Heart left ventricle (tissue), 16 donors: ENCODE measurements around the gene ASCL2. TPM values are rescaled to one million over a fixed set of nuclear protein-coding genes. Genes with fewer than 3 reads are reported as not detected.

ENCODE experiments used
- ATAC-seq, 4 donors: fragments of 200-7000 bp; cut with Tn5 transposase; one replicate each; pipeline ENCODE4 v1.9.1; 2020 to 2022; ENCODE audit warnings: moderate library complexity in 4 of 4, mild to moderate bottlenecking in 3 of 4, moderate number of reproducible peaks in 1 of 4
- DNase-seq, 5 donors: peaks; one replicate each; pipeline ENCODE4 v3.0.0-alpha.2; 2020
- H3K27ac ChIP-seq, 12 donors: fragments of 200-600 bp; sonication (generic) in 4 of 12; one replicate each; pipeline versions ENCODE4 v1.5.0 to v1.8.0; 2016 to 2022; ENCODE audit warnings: mild to moderate bottlenecking in 2 of 12
- H3K27me3 ChIP-seq, 9 donors: fragments of 200-600 bp; sonication (generic) in 2 of 9; one replicate each; pipeline versions ENCODE4 v1.5.1 to v1.8.0; 2016 to 2022; ENCODE audit warnings: mild to moderate bottlenecking in 3 of 9
- H3K36me3 ChIP-seq, 9 donors: fragments of 200-600 bp; sonication (generic) in 2 of 9; one replicate each; pipeline versions ENCODE4 v1.5.0 to v1.8.0; 2018 to 2022; ENCODE audit warnings: mild to moderate bottlenecking in 2 of 9
- H3K4me1 ChIP-seq, 12 donors: fragments of 200-600 bp; sonication (generic) in 4 of 12; one replicate each; pipeline versions ENCODE4 v1.5.0 to v1.8.0; 2016 to 2022; ENCODE audit warnings: mild to moderate bottlenecking in 3 of 12
- H3K4me3 ChIP-seq, 12 donors: fragments of 200-600 bp; sonication (generic) in 4 of 12; one replicate each; pipeline versions ENCODE4 v1.5.0 to v1.8.0; 2017 to 2022; ENCODE audit warnings: mild to moderate bottlenecking in 9 of 12, moderate library complexity in 4 of 12
- H3K9me3 ChIP-seq, 12 donors: fragments of 200-600 bp; sonication (generic) in 4 of 12; one replicate each; pipeline versions ENCODE4 v1.5.0 to v1.8.0; 2016 to 2022; ENCODE audit warnings: mild to moderate bottlenecking in 1 of 12
- POLR2A ChIP-seq, 2 donors: fragments of 450-650 bp; IDR thresholded peaks; one replicate each; pipeline ENCODE4 v1.6.1; 2017; ENCODE audit warnings: antibody characterized with exemption in 2 of 2, mild to moderate bottlenecking in 2 of 2, moderate library complexity in 2 of 2
- WGBS, 4 donors: extraction: QIAGEN DNeasy Blood & Tissue Kit in 2 of 4; methylation state at CpG; one replicate each; pipeline versions ENCODE4 v1.1.5 to v1.1.7; 2013 to 2018; 5-methylcytosine and 5-hydroxymethylcytosine counted together
- intact Hi-C, 10 donors: fragments of 100-400 bp; cut with DNase I; formaldehyde crosslinking; loops; one replicate each; pipeline versions ENCODE4 v1.11.1 to v1.14.2; 2022
- polyA plus RNA-seq, 2 donors: library from polyadenylated mRNA; stranded (reverse); fragments of 200-250 nt; gene quantifications; one replicate each; pipeline ENCODE4 v1.2.3, GENCODE V29; 2013
- total RNA-seq, 9 donors: library from RNA; depleted of rRNA in 2 of 9; stranded (reverse); fragments of >200 nt in 2 of 9; fragmentation: NEBNext Ultra II Directional in 3 of 9; extraction: Animal tissue kit (Norgen Biotek cat#: 25700) in 3 of 9; gene quantifications; one replicate each; pipeline versions ENCODE4 v1.1.0 to v1.2.4, GENCODE V29; 2016 to 2023
- TF ChIP-seq, protein P1 (sequence below), 12 donors: fragments of 200-600 bp; sonication (generic) in 4 of 12; IDR thresholded peaks; one replicate each; pipeline versions ENCODE4 v1.5.0 to v1.8.0; 2018 to 2022; ENCODE audit warnings: antibody characterized with exemption in 12 of 12, mild to moderate bottlenecking in 5 of 12
- donor health status: ischemic (EF 13 %, LVEDD 7.1; RV severe dilation, severe dysfunction).
- donor health status: healthy with polysubstance abuse.
- donor health status: DM: no; HTN: yes; CAD: no.
- donor health status: DM: no; HTN: no; CAD: no.
- donor health status: ischemic (EF 25% LVEDD 6.9; RV normal size, moderate dysfunction).
- donor health status: ischemic (EF 25% LVEDD 5.7; RV mildly dilated, moderate dysfunction).
- donor health status: healthy.
- donor health status: DM: yes; HTN: yes; CAD: no.
- donor health status: ischemic (EF 35%, LVEDD 5.7; RV mildly dilated, moderate dysfunction).
- donor health status: nonischemic (EF 11% LVEDD 7.7; RV severe dilation, severe dysfunction).
- donor health status: DM: yes; HTN: yes; CAD: no.
- donor health status: PGD.
- donor health status: ischemic (EF 29% LVEDD 5.4; RV normal size, mild dysfunction).
- donor health status: nonischemic (EF 23%, LVEDD 6.1; RV moderate dilation, normal function).

ASCL2 gene
- total and polyA plus RNA-seq, 11 donors, result 0.07 to 2.3 (median 0.43) TPM; not detected in 7

DNA sequence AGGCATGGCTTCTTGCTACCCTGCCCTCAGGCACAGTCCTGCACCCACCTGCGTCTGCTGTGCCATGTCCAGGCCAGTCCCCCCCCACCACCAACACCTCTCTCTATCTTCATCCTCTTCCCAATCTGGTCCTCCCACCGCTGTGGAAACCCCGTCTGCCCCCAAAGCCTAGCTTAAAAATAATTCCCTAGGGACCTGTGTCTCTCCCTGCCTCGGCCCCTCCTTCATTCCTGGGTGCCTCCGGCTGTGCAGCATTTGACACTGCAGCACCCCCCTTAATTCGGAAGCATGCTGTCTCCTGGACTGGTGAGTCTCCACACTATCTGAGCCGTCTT, 2.5 kb upstream of the ASCL2 start:
- no peak for TF ChIP-seq POLR2A (IDR thresholded peaks at IDR 0.05)
- TF ChIP-seq, protein P1, sequence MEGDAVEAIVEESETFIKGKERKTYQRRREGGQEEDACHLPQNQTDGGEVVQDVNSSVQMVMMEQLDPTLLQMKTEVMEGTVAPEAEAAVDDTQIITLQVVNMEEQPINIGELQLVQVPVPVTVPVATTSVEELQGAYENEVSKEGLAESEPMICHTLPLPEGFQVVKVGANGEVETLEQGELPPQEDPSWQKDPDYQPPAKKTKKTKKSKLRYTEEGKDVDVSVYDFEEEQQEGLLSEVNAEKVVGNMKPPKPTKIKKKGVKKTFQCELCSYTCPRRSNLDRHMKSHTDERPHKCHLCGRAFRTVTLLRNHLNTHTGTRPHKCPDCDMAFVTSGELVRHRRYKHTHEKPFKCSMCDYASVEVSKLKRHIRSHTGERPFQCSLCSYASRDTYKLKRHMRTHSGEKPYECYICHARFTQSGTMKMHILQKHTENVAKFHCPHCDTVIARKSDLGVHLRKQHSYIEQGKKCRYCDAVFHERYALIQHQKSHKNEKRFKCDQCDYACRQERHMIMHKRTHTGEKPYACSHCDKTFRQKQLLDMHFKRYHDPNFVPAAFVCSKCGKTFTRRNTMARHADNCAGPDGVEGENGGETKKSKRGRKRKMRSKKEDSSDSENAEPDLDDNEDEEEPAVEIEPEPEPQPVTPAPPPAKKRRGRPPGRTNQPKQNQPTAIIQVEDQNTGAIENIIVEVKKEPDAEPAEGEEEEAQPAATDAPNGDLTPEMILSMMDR (IDR thresholded peaks at IDR 0.05), result no peak
- WGBS, 4 donors, result 77 to 90% (median 81%) methylated on average over 7 of the region's 7 CpGs

DNA sequence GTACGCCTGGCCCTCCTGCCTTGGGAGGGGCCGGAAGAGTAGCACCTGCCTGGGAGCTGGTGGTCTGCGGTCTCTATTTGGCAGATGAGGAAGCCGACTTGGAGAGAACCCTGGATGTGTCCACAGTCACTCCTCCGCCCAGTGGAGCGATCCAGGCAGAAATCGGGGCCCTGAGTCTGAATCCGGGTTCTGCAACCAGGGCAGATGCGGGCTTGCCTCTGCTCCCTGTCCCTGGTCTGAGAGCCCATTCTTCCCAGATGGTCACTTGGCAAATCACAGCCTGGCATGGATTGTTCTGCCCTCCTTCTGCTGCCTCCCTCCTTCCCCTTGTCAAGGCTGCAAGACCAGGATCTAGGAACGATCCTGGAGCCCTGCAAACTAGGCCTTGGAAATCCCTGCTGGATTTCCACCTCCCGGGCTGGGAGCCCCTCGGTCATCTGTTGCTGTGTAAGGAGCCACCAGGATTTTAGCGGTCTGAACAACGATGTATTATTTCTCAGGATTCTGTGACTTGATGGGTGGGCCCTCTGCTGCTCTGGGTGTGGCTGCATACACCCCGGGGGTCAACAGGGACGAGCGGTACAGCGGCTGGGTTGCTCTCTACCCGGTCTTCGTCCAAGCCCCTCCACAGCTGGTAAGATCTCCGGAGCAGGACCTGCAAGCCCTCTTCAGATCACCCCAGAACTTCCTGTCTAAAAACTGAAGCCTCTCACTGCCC, 2.0 kb upstream of the ASCL2 start:
- H3K36me3 ChIP-seq, result no peaks in the 10 kb centered on the region
- H3K27ac ChIP-seq, result no peak overlapping the region
- peaks cover 0 to 28% (median 12%) of the 10 kb centered on the region in 12 donors for H3K4me1 ChIP-seq
- no peak overlapping the region for H3K4me3 ChIP-seq
- intact Hi-C loops, result no loop called here
- DNase-seq (peak in 2 of 5 donors; percentile 2 to 20), ATAC-seq (no peak)
- no peak for TF ChIP-seq POLR2A (IDR thresholded peaks at IDR 0.05)
- TF ChIP-seq, protein P1 (IDR thresholded peaks at IDR 0.05), result no peak
- H3K9me3 ChIP-seq, result no peaks in the 10 kb centered on the region
- WGBS, 4 donors, result 83 to 86% (median 83%) methylated on average over 19 to 21 of the region's 21 CpGs
- peaks cover 34 to 57% (median 44%) of the 10 kb centered on the region in 9 donors for H3K27me3 ChIP-seq

More for the DNA sequence above, 2.5 kb upstream of the ASCL2 start:
- no peak overlapping the region for H3K27ac ChIP-seq
- no peak for ATAC-seq
- peaks cover 0 to 28% (median 12%) of the 10 kb centered on the region in 12 donors for H3K4me1 ChIP-seq
- no peak for DNase-seq
- no peaks in the 10 kb centered on the region for H3K9me3 ChIP-seq
- no peaks in the 10 kb centered on the region for H3K36me3 ChIP-seq
- no peak overlapping the region for H3K4me3 ChIP-seq
- H3K27me3 ChIP-seq, result peaks cover 34 to 51% (median 43%) of the 10 kb centered on the region in 9 donors
- intact Hi-C loops, result no loop called here

DNA sequence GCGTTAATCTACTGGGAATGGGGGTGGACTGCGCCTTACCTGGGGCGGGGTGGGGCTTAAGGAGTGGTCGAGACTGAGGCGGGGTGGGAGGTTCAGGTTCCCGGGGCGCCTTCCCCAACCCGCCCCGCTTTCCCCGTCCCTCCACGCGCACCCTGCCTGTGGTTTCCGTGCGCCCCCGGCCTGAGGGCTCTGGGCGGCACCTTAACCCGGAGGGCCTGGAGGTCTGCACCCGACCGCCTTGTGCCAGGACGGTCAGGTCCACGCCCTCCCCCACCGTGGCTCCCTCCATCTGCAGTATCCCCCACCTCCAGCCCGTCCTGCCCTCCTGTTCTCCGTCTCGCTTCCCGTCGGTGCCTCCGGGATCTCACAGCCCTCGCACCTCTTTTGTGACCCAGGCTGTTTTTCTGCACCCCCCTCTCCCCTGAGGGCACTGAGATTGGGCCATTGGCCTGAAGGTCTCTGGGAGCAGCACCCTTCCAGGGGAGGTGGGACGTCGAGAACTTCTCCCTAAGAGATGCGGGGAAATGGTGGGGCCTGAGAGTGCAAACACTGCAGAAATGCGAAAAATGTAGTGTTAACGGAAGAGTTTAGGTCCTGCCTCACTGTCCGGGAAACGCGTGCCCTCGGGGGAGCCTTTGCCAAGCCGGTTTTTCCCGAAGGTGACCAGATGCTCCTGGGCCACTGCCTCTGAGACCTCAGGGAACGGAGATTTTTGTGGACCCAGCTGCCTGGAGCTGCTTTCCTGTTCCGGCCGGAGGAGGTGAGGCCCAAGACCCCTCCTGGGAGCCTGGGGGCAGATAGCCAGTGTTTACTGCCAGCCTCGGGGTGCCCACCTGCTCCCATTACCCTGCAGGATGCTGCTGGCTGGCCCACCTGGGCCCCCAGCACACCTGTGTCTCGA, 1.2 kb upstream of the ASCL2 start:
- H3K27me3 ChIP-seq, result peaks cover 34 to 58% (median 46%) of the 10 kb centered on the region in 9 donors
- ATAC-seq (no peak), DNase-seq (no peak)
- H3K36me3 ChIP-seq, result no peaks in the 10 kb centered on the region
- peaks cover 0 to 31% (median 12%) of the 10 kb centered on the region in 12 donors for H3K4me1 ChIP-seq
- H3K27ac ChIP-seq, result no peak overlapping the region
- intact Hi-C loops, result no loop called here
- 21 to 39% (median 29%) methylated on average over 28 to 45 of the region's 45 CpGs for WGBS, 4 donors
- no peaks in the 10 kb centered on the region for H3K9me3 ChIP-seq
- peak overlapping the region in 2 of 12 donors; percentile 4 to 59 for H3K4me3 ChIP-seq
- no peak for TF ChIP-seq POLR2A (IDR thresholded peaks at IDR 0.05)
- TF ChIP-seq, protein P1 (IDR thresholded peaks at IDR 0.05), result no peak

DNA sequence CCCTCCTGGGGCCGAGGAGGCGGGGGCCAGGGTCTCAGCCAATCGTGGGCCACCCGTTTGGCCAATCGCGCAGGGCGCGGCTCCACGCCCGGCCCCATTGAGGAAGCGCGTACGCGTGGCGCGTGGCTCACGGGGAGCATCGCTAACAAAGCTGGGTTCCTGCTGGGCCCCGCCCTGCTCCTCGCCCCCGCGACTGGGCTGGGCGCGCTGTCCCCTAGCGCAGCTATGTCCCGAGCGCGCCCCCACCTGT, 614 bp upstream of the ASCL2 start:
- peaks cover 34 to 58% (median 46%) of the 10 kb centered on the region in 9 donors for H3K27me3 ChIP-seq
- H3K9me3 ChIP-seq, result no peaks in the 10 kb centered on the region
- WGBS, 4 donors, result 0 to 4% (median 3%) methylated on average over 1 to 28 of the region's 28 CpGs
- no peak for TF ChIP-seq POLR2A (IDR thresholded peaks at IDR 0.05)
- TF ChIP-seq, protein P1 (IDR thresholded peaks at IDR 0.05), result no peak
- intact Hi-C loops, result no loop called here
- peaks cover 0 to 36% (median 12%) of the 10 kb centered on the region in 12 donors for H3K4me1 ChIP-seq
- ATAC-seq (peak in 3 of 4 donors; percentile 47 to 62 (median 61)), DNase-seq (peak in 2 of 5 donors; percentile 63 to 79)
- H3K27ac ChIP-seq, result no peak overlapping the region
- H3K4me3 ChIP-seq, result peak overlapping the region in 5 of 12 donors; percentile 4 to 59 (median 47)
- no peaks in the 10 kb centered on the region for H3K36me3 ChIP-seq
